ENCODE measurements around the gene CACNA2D2. TPM values are rescaled to one million over a fixed set of nuclear protein-coding genes. Genes with fewer than 3 reads are reported as not detected.

CACNA2D2 gene
- total and polyA plus RNA-seq, 2 of the 13 experiments (the other 11 are each of a cell fraction or from before 2014, with no cell fraction given), result not detected

DNA sequence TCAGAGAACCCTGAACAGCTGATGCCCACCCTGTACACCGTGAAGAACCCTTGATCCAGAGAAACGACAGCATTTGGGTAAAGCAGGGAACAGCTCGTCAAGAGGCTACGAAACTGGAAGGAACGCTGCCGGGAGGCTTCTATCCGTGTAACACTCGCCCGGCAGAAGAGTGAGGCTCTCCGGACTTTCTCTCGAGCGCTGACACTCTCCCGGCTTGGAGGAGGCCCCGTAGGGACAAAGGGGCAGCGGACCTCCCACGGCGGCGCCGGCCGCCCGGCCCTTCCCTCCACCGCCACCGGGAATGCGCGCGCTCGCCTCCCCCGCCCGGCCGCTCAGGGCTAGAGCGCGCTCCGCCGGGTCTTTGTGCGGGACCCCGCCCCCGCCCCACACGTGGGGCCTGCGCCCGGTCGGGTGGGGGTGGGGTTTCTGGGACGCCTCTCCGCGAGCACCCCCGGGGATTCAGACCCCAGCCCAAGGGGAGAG, 182.5 kb downstream of the CACNA2D2 start (continued):
- TF ChIP-seq HNF4G (IDR thresholded peaks at IDR 0.05; ENCODE audit: borderline replicate concordance, low read depth, low read length) (no peak), HNF4G (CRISPR knock-in tag; IDR thresholded peaks at IDR 0.05; ENCODE audit: borderline replicate concordance, low read depth) (no peak), TEAD3 (CRISPR knock-in tag; optimal IDR thresholded peaks at IDR 0.05; ENCODE audit: borderline replicate concordance) (no peak), SALL2 (CRISPR knock-in tag; IDR thresholded peaks at IDR 0.05) (peak; percentile 42; the same call in 1 of the 2 replicates), ZFP62 (CRISPR knock-in tag; IDR thresholded peaks at IDR 0.05) (no peak), ZNF891 (CRISPR knock-in tag; IDR thresholded peaks at IDR 0.05) (0 out of 2 replicates have a peak, but pooled peaks have one; percentile 24), ETV6 (CRISPR knock-in tag; conservative IDR thresholded peaks at IDR 0.05) (no peak), MBNL3 (CRISPR knock-in tag; conservative IDR thresholded peaks at IDR 0.05) (no peak), LRRFIP1 (CRISPR knock-in tag; conservative IDR thresholded peaks at IDR 0.05) (no peak), PRPF4 (IDR thresholded peaks at IDR 0.05; ENCODE audit: low read depth, low read length, poor library complexity, severe bottlenecking) (no peak), BCL6 (CRISPR knock-in tag; IDR thresholded peaks at IDR 0.05) (peak; percentile 11; the same call in 1 of the 2 replicates), TBX2 (CRISPR knock-in tag; IDR thresholded peaks at IDR 0.05; ENCODE audit: borderline replicate concordance) (peak; percentile 9; the same call in 1 of the 2 replicates), RBFOX2 (IDR thresholded peaks at IDR 0.05; ENCODE audit: low read depth, low read length) (no peak; the same call in 1 of the 2 replicates), MLLT10 (CRISPR knock-in tag; IDR thresholded peaks at IDR 0.05) (no peak), GPBP1L1 (CRISPR knock-in tag; IDR thresholded peaks at IDR 0.05) (no peak), ZFP41 (CRISPR knock-in tag; IDR thresholded peaks at IDR 0.05; ENCODE audit: borderline replicate concordance) (no peak), ZZZ3 (CRISPR knock-in tag; IDR thresholded peaks at IDR 0.05; ENCODE audit: borderline replicate concordance) (no peak), SP2 (CRISPR knock-in tag; IDR thresholded peaks at IDR 0.05) (no peak), ZNF720 (CRISPR knock-in tag; IDR thresholded peaks at IDR 0.05) (no peak), ZIK1 (CRISPR knock-in tag; IDR thresholded peaks at IDR 0.05; ENCODE audit: borderline replicate concordance, low read depth) (no peak), ZNF367 (CRISPR knock-in tag; IDR thresholded peaks at IDR 0.05; ENCODE audit: borderline replicate concordance) (no peak), ARNTL (CRISPR knock-in tag; IDR thresholded peaks at IDR 0.05) (peak; percentile 51), TCF7L2 (IDR thresholded peaks at IDR 0.05; ENCODE audit: low read depth, low read length) (no peak), POLR2A (IDR thresholded peaks at IDR 0.05; ENCODE audit: insufficient read depth in 1 of 2, low read depth in 2 of 2, low read length in 2 of 2) (peak in 1 of 2 experiments; percentile 58; a peak in 1 of 4 replicates), JUN (CRISPR knock-in tag; IDR thresholded peaks at IDR 0.05) (no peak), ZNF121 (CRISPR knock-in tag; IDR thresholded peaks at IDR 0.05) (no peak), ZNF143 (CRISPR knock-in tag; IDR thresholded peaks at IDR 0.05) (no peak), RAD21 (CRISPR knock-in tag; IDR thresholded peaks at IDR 0.05) (peak; percentile 44; the same call in 1 of the 2 replicates), ZNF776 (CRISPR knock-in tag; IDR thresholded peaks at IDR 0.05) (no peak), JUNB (CRISPR knock-in tag; IDR thresholded peaks at IDR 0.05; ENCODE audit: borderline replicate concordance) (no peak)
- TF ChIP-seq, protein P1, sequence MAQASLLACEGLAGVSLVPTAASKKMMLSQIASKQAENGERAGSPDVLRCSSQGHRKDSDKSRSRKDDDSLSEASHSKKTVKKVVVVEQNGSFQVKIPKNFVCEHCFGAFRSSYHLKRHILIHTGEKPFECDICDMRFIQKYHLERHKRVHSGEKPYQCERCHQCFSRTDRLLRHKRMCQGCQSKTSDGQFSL (CRISPR knock-in tag; IDR thresholded peaks at IDR 0.05), result no peak

Measured in HepG2 (cell line).